ENCODE results near the gene ZNF75A. TPM values are rescaled to one million over a fixed set of nuclear protein-coding genes. Genes with fewer than 3 reads are reported as not detected.
A peak's percentile ranks its signal among the peaks of the same experiment; 100 is the strongest.

The ZNF75A gene
- total and polyA plus RNA-seq, 9 of the 15 experiments (the other 6 are each of a cell fraction or from before 2014, with no cell fraction given) = 7.2 to 24.5 (median 17.1) TPM

DNA sequence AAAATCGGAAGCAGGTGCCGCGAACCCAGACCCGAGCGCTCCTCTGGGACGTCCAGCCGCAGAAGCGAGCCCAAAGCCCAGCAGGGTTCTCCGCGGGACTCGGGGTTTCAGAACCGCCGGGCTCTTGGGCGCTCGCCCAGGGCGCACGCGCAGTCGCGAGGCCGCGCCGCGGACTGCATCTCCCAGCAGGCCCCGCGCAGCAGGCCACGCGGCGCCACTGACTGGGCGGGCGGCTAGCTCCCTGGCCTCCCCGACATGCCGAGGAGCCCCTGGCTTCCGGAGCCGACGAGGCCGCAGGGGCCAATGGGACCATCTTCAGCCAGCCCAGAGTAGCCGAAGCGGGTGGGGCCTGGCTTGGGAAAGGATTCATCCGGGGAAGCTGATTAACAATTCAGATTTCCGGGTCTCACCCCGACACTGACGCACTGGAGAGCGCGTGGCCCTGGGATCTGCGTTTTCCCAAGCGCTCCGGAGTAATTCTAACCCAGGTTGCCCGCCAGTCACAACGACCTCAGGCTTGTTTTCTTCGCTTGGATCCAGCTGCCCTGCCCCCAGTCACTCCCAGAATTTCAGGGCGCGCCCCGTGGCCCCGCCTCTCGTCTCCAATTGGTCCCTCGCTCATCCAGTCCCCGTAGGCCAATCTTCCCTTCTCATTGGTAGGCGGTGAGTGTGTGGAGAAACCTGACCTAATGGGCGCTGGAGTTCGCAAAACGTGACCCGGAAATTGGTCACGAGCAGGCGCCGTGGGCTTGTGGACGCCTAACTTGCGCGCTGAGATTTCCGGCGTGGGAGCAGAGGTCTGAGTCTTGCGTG is 22.4 kb upstream of the ZNF75A start, which contains the start of gene ZNF263 (continued):
- TF ChIP-seq ATF3 (IDR thresholded peaks at IDR 0.05) (no peak), ATF3 (CRISPR knock-in tag; conservative IDR thresholded peaks at IDR 0.05) (peak; percentile 68; the same call in 1 of the 2 replicates), ZNF133 (CRISPR knock-in tag; IDR thresholded peaks at IDR 0.05) (no peak), LCOR (CRISPR knock-in tag; IDR thresholded peaks at IDR 0.05) (peak; percentile 53; the same call in 1 of the 2 replicates), PHF8 (IDR thresholded peaks at IDR 0.05; ENCODE audit: borderline replicate concordance, low read length) (peak; percentile 83; the same call in 1 of the 2 replicates), ERF (CRISPR knock-in tag; IDR thresholded peaks at IDR 0.05) (no peak), CBFA2T2 (conservative IDR thresholded peaks at IDR 0.05) (no peak), FOXK2 (conservative IDR thresholded peaks at IDR 0.05 in 1 of 2, IDR thresholded peaks at IDR 0.05 in 1 of 2; ENCODE audit: low read depth in 2 of 2) (peak; percentile 88 to 93), ARHGAP35 (IDR thresholded peaks at IDR 0.05; ENCODE audit: partially characterized antibody) (no peak), POLR2AphosphoS5 (IDR thresholded peaks at IDR 0.05; ENCODE audit: control insufficient read depth, insufficient read depth, low read depth, low read length) (peak; percentile 57), ZNF518B (CRISPR knock-in tag; IDR thresholded peaks at IDR 0.05) (no peak)
- TF ChIP-seq, protein P1, sequence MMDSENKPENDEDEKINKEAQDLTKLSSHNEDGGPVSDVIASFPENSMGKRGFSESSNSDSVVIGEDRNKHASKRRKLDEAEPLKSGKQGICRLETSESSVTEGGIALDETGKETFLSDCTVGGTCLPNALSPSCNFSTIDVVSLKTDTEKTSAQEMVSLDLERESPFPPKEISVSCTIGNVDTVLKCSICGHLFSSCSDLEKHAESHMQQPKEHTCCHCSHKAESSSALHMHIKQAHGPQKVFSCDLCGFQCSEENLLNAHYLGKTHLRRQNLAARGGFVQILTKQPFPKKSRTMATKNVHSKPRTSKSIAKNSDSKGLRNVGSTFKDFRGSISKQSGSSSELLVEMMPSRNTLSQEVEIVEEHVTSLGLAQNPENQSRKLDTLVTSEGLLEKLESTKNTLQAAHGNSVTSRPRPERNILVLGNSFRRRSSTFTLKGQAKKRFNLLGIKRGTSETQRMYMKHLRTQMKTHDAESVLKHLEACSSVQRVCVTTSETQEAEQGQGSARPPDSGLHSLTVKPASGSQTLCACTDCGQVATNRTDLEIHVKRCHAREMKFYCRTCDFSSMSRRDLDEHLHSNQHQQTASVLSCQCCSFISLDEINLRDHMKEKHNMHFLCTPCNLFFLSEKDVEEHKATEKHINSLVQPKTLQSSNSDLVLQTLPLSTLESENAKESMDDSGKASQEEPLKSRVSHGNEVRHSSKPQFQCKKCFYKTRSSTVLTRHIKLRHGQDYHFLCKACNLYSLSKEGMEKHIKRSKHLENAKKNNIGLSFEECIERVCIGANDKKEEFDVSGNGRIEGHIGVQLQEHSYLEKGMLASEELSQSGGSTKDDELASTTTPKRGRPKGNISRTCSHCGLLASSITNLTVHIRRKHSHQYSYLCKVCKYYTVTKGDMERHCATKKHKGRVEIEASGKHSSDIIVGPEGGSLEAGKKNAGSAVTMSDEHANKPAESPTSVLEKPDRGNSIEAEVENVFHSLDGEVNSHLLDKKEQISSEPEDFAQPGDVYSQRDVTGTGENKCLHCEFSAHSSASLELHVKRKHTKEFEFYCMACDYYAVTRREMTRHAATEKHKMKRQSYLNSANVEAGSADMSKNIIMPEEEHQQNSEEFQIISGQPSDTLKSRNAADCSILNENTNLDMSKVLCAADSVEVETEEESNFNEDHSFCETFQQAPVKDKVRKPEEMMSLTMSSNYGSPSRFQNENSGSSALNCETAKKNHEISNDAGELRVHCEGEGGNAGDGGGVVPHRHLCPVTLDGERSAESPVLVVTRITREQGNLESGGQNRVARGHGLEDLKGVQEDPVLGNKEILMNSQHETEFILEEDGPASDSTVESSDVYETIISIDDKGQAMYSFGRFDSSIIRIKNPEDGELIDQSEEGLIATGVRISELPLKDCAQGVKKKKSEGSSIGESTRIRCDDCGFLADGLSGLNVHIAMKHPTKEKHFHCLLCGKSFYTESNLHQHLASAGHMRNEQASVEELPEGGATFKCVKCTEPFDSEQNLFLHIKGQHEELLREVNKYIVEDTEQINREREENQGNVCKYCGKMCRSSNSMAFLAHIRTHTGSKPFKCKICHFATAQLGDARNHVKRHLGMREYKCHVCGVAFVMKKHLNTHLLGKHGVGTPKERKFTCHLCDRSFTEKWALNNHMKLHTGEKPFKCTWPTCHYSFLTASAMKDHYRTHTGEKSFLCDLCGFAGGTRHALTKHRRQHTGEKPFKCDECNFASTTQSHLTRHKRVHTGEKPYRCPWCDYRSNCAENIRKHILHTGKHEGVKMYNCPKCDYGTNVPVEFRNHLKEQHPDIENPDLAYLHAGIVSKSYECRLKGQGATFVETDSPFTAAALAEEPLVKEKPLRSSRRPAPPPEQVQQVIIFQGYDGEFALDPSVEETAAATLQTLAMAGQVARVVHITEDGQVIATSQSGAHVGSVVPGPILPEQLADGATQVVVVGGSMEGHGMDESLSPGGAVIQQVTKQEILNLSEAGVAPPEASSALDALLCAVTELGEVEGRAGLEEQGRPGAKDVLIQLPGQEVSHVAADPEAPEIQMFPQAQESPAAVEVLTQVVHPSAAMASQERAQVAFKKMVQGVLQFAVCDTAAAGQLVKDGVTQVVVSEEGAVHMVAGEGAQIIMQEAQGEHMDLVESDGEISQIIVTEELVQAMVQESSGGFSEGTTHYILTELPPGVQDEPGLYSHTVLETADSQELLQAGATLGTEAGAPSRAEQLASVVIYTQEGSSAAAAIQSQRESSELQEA (IDR thresholded peaks at IDR 0.05; ENCODE audit: low read depth) = no peak
